D721Med (cell line): ENCODE results near the gene NUAK2.
"Not testable (repeated sequence)": the region's sequence is repeated elsewhere in the genome, so short reads cannot be mapped to it uniquely, and the experiment has no call there.

Experiments
- DNase-seq: peaks from one replicate; pipeline ENCODE4 v3.0.0; 2011; ENCODE audit warnings: low spot score; ENCODE audit not compliant: insufficient read length
- FAIRE-seq: peaks from 2 replicates; lab custom pipeline; 2011; peaks lifted over from hg19 to GRCh38; lab: Jason Lieb, UNC
- CTCF ChIP-seq: IDR thresholded peaks from 2 replicates; pipeline ENCODE4 v1.5.1; 2012; ENCODE audit warnings: mild to moderate bottlenecking, control low read depth; ENCODE audit not compliant: insufficient read depth; ENCODE audit errors: missing control alignments

NUAK2 gene

GRCh38 chr1:205303247-205303888, 18.2 kb downstream of the NUAK2 start:
- no peak for TF ChIP-seq CTCF
- FAIRE-seq (no peak), DNase-seq (no peak)

- FAIRE-seq (no peak), DNase-seq (no peak)
- TF ChIP-seq CTCF = no peak
Observed at GRCh38 chr1:205301842-205302588, 19.5 kb downstream of the NUAK2 start.

DNA sequence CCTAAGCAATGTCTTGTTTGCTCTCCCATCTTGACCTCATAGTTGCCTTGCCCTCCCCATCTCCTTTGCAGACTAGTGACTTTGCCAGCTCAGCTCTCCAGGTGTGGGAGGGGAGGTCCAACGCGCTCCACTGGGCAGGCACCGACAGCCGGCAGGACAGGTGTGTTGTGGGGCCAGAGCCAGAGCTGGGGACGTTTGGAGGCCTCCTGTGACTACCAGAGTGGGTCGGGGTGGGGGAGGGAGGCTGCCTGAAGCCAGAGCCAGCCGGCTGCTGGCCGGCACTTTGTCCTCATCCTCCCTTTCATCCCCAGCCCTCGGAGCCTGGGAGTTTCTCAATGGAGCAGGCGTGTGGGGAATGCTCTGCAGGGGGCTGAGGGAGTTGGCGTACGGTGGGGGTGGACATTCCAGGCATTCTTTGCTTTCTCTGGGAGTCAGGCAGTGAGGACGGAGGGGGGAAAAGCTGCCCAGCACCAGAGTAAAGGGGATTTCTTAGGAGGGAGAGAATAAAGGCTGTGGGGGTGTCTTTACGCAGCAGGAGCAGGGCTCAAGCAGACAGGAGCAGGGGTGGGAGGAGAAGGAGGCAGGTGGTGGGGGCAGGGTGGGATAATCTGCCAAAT, 20.2 kb downstream of the NUAK2 start:
- no peak for FAIRE-seq

DNA sequence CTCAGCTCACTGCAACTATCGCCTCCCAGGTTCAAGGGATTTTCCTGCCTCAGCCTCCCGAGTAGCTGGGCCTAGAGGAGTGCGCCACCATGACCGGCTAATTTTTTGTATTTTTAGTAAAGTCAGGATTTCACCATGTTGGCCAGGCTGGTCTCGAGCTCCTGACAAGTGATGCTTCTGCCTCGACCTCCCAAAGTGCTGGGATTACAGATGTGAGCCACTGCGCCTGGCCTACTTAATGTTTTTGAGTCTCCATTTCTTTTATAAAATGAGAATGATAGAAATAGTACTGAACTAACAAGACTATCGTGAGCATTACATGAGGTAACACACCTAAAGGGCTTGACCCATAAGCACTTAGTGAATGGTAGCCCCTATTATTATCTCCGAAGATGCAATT, 21.4 kb downstream of the NUAK2 start:
- no peak for TF ChIP-seq CTCF
- FAIRE-seq = no peak
- no peak for DNase-seq

More for the DNA sequence above, 20.2 kb downstream of the NUAK2 start:
- no peak for DNase-seq
- TF ChIP-seq CTCF = no peak

- FAIRE-seq = no peak
- TF ChIP-seq CTCF = no peak
- DNase-seq = no peak
Observed at GRCh38 chr1:205298191-205298994, 23.2 kb downstream of the NUAK2 start.

GRCh38 chr1:205297546-205298177, 23.9 kb downstream of the NUAK2 start:
- FAIRE-seq, DNase-seq: not testable (repeated sequence)

- no peak for FAIRE-seq
Observed at GRCh38 chr1:205296154-205296553, 25.4 kb downstream of the NUAK2 start.

More at GRCh38 chr1:205296154-205296553, 25.4 kb downstream of the NUAK2 start:
- no peak for DNase-seq
- TF ChIP-seq CTCF = no peak
